K562 (cell line): ENCODE results near the gene FMC1. TPM values are rescaled to one million over a fixed set of nuclear protein-coding genes. Genes with fewer than 3 reads are reported as not detected.

ENCODE experiments used
- BRF1 ChIP-seq: IDR thresholded peaks from 3 replicates; pipeline ENCODE4 v1.6.1; 2011; ENCODE audit warnings: borderline replicate concordance, mild to moderate bottlenecking; ENCODE audit not compliant: insufficient read length; ENCODE audit errors: extremely low read depth
- CAMTA2 ChIP-seq: fragments of 250-450 bp; sonication (Bioruptor Pico); conservative IDR thresholded peaks from 2 replicates; pipeline ENCODE4 v1.5.1; 2022
- EP400 ChIP-seq: fragments of 450-650 bp; IDR thresholded peaks from 2 replicates; pipeline ENCODE4 v1.6.1; 2017; ENCODE audit warnings: antibody characterized with exemption, mild to moderate bottlenecking, moderate library complexity
- FOXP1 ChIP-seq: sonication (generic); formaldehyde crosslinking; IDR thresholded peaks from 2 replicates; pipeline ENCODE4 v1.8.0; 2022; ENCODE audit warnings: mild to moderate bottlenecking, missing genetic modification reagents
- HCFC1 ChIP-seq: IDR thresholded peaks from 2 replicates; pipeline ENCODE4 v1.6.1; 2012; ENCODE audit warnings: low read depth, low read length, improper control_type of control experiment
- HDGF ChIP-seq: fragments of 450-650 bp; IDR thresholded peaks from 2 replicates; pipeline ENCODE4 v1.6.1; 2016
- NFE2 ChIP-seq: IDR thresholded peaks from 2 replicates; pipeline ENCODE4 v1.6.1; 2014; ENCODE audit warnings: antibody characterized with exemption, low read depth
- NR4A1 ChIP-seq, 2 experiments: fragments of 250-450 bp in 1 of 2; fragments of 450-650 bp in 1 of 2; sonication (Bioruptor Pico) in 1 of 2; IDR thresholded peaks; 2 replicates each; pipeline versions ENCODE4 v1.4.0 to v1.6.1; 2016 to 2020; ENCODE audit warnings: mild to moderate bottlenecking in 2 of 2, missing compliant biosample characterization in 1 of 2, missing genetic modification characterization in 1 of 2, moderate library complexity in 1 of 2
- PTBP1 ChIP-seq: fragments of 200-400 bp; formaldehyde crosslinking; IDR thresholded peaks from 2 replicates; pipeline ENCODE4 v1.6.1; 2017; ENCODE audit warnings: low read depth, low read length
- RAD51 ChIP-seq: fragments of 450-650 bp; IDR thresholded peaks from 2 replicates; pipeline ENCODE4 v1.7.1; 2016; ENCODE audit warnings: low read depth, mild to moderate bottlenecking, borderline replicate concordance
- SPI1 ChIP-seq: IDR thresholded peaks from 2 replicates; pipeline ENCODE4 v1.6.1; 2011; ENCODE audit warnings: low read depth, low read length, control low read depth, borderline replicate concordance
- TAF1 ChIP-seq: IDR thresholded peaks from 2 replicates; pipeline ENCODE4 v1.6.1; 2011; ENCODE audit warnings: mild to moderate bottlenecking, low read length, moderate library complexity; ENCODE audit not compliant: insufficient read depth, control insufficient read depth, severe bottlenecking; ENCODE audit errors: extremely low read depth
- YY1 ChIP-seq, 3 experiments: IDR thresholded peaks; 2 replicates each; pipeline ENCODE4 v1.6.1; 2011; ENCODE audit warnings: low read length in 2 of 3, mild to moderate bottlenecking in 2 of 3, moderate library complexity in 2 of 3, borderline replicate concordance in 1 of 3, control low read depth in 1 of 3, low read depth in 1 of 3; ENCODE audit not compliant: insufficient read depth in 3 of 3, insufficient replicate concordance in 2 of 3, control insufficient read depth in 1 of 3, insufficient read length in 1 of 3; ENCODE audit errors: extremely low read depth in 1 of 3
- ZNF12 ChIP-seq: sonication (generic); formaldehyde crosslinking; IDR thresholded peaks from 2 replicates; pipeline ENCODE4 v1.4.0; 2020; ENCODE audit warnings: mild to moderate bottlenecking, missing genetic modification reagents
- ZNF263 ChIP-seq: sonication (generic); formaldehyde crosslinking; IDR thresholded peaks from 2 replicates; pipeline ENCODE4 v1.8.0; 2022; ENCODE audit warnings: mild to moderate bottlenecking, missing genetic modification reagents, borderline replicate concordance
- polyA plus RNA-seq, 8 experiments: library from polyadenylated mRNA; depleted of rRNA in 4 of 8; stranded (reverse) in 5 of 8; unstranded in 3 of 8; fragments of >200 nt; fragmentation: Nextera tagmentation in 2 of 8; fragmentation: Illumina TruSeq in 1 of 8; extraction: Ambion mirVana in 2 of 8; extraction: Trizol in 1 of 8; gene quantifications; 2 replicates each; pipeline versions ENCODE4 v1.2.1 to v1.2.3, GENCODE V29; 2011 to 2014; ENCODE audit warnings: inconsistent platforms in 1 of 8, missing spikeins in 1 of 8
- total RNA-seq, 7 experiments: library from RNA; depleted of rRNA in 6 of 7; stranded (reverse); fragments of >200 nt in 6 of 7; fragmentation: Illumina TruSeq in 2 of 7; extraction: Trizol in 2 of 7; gene quantifications; 2 replicates each; pipeline versions ENCODE4 v1.2.1 to v1.2.3, GENCODE V29; 2011 to 2021; ENCODE audit warnings: low replicate concordance in 1 of 7
- TF ChIP-seq, protein P1 (sequence below), 2 experiments: fragments of 450-650 bp; formaldehyde crosslinking in 1 of 2; IDR thresholded peaks; 2 replicates each; pipeline versions ENCODE4 v1.4.0 to v1.6.1; 2014 to 2020; ENCODE audit warnings: mild to moderate bottlenecking in 2 of 2, borderline replicate concordance in 1 of 2, low read depth in 1 of 2
- TF ChIP-seq, protein P2 (sequence below): fragments of 200-800 bp; sonication (Bioruptor generic); IDR thresholded peaks from 2 replicates; pipeline ENCODE4 v1.6.1; 2017; ENCODE audit warnings: missing genetic modification characterization, missing compliant biosample characterization

The FMC1 gene
- total and polyA plus RNA-seq, 9 of the 15 experiments (the other 6 are each of a cell fraction or from before 2014, with no cell fraction given) = 14.0 to 116 (median 29.0) TPM

- TF ChIP-seq, protein P1, sequence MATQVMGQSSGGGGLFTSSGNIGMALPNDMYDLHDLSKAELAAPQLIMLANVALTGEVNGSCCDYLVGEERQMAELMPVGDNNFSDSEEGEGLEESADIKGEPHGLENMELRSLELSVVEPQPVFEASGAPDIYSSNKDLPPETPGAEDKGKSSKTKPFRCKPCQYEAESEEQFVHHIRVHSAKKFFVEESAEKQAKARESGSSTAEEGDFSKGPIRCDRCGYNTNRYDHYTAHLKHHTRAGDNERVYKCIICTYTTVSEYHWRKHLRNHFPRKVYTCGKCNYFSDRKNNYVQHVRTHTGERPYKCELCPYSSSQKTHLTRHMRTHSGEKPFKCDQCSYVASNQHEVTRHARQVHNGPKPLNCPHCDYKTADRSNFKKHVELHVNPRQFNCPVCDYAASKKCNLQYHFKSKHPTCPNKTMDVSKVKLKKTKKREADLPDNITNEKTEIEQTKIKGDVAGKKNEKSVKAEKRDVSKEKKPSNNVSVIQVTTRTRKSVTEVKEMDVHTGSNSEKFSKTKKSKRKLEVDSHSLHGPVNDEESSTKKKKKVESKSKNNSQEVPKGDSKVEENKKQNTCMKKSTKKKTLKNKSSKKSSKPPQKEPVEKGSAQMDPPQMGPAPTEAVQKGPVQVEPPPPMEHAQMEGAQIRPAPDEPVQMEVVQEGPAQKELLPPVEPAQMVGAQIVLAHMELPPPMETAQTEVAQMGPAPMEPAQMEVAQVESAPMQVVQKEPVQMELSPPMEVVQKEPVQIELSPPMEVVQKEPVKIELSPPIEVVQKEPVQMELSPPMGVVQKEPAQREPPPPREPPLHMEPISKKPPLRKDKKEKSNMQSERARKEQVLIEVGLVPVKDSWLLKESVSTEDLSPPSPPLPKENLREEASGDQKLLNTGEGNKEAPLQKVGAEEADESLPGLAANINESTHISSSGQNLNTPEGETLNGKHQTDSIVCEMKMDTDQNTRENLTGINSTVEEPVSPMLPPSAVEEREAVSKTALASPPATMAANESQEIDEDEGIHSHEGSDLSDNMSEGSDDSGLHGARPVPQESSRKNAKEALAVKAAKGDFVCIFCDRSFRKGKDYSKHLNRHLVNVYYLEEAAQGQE (IDR thresholded peaks at IDR 0.05; ENCODE audit: borderline replicate concordance) = no peak
- TF ChIP-seq, protein P1 (CRISPR knock-in tag; IDR thresholded peaks at IDR 0.05; ENCODE audit: low read depth) = no peak
- TF ChIP-seq HDGF (no peak), FOXP1 (peak; percentile 18), HCFC1 (0 out of 2 replicates have a peak, but pooled peaks have one; percentile 16), CAMTA2 (CRISPR knock-in tag) (0 out of 2 replicates have a peak, but pooled peaks have one; percentile 40), NR4A1 (CRISPR knock-in tag; IDR thresholded peaks at IDR 0.05) (no peak), NR4A1 (tag; IDR thresholded peaks at IDR 0.05) (no peak), PTBP1 (no peak), NFE2 (peak; percentile 48; the same call in 1 of the 2 replicates), ZNF263 (CRISPR knock-in tag) (peak; percentile 50; the same call in 1 of the 2 replicates), SPI1 (no peak), EP400 (no peak; the same call in 1 of the 2 replicates), BRF1 (no peak), ZNF12 (CRISPR knock-in tag) (0 out of 2 replicates have a peak, but pooled peaks have one; percentile 2), RAD51 (no peak), YY1 (IDR thresholded peaks at IDR 0.05; ENCODE audit: borderline replicate concordance in 1 of 3, control insufficient read depth in 1 of 3, extremely low read depth in 1 of 3, insufficient read depth in 3 of 3, insufficient read length in 1 of 3, insufficient replicate concordance in 2 of 3, low read depth in 1 of 3, low read length in 2 of 3) (peak; percentile 44 to 87 (median 76)), TAF1 (peak; percentile 93)
- TF ChIP-seq, protein P2, sequence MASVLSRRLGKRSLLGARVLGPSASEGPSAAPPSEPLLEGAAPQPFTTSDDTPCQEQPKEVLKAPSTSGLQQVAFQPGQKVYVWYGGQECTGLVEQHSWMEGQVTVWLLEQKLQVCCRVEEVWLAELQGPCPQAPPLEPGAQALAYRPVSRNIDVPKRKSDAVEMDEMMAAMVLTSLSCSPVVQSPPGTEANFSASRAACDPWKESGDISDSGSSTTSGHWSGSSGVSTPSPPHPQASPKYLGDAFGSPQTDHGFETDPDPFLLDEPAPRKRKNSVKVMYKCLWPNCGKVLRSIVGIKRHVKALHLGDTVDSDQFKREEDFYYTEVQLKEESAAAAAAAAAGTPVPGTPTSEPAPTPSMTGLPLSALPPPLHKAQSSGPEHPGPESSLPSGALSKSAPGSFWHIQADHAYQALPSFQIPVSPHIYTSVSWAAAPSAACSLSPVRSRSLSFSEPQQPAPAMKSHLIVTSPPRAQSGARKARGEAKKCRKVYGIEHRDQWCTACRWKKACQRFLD (CRISPR knock-in tag) = no peak
These were observed 19.2 kb downstream of the FMC1 start (continued) for GRCh38 chr7:139360210-139360947.
